Progenitor cell of endocrine pancreas (in vitro differentiated cells): Measurements from ENCODE around the gene ZNF20. TPM values are rescaled to one million over a fixed set of nuclear protein-coding genes. Genes with fewer than 3 reads are reported as not detected.
A peak's percentile ranks its signal among the peaks of the same experiment; 100 is the strongest.

Experiments used
- DNase-seq: peaks from one replicate; pipeline ENCODE4 v3.0.0; 2021; ENCODE audit warnings: low spot score; ENCODE audit not compliant: unreplicated experiment
- H3K27ac Mint-ChIP-seq: 2 replicates; pipeline ENCODE4 v1.8.0; 2021; ENCODE audit warnings: mild to moderate bottlenecking, moderate library complexity, mixed read lengths
- H3K27me3 Mint-ChIP-seq: 2 replicates; pipeline ENCODE4 v1.8.0; 2021; ENCODE audit warnings: mixed read lengths
- H3K36me3 Mint-ChIP-seq: 2 replicates; pipeline ENCODE4 v1.8.0; 2022; ENCODE audit warnings: mixed read lengths; ENCODE audit not compliant: insufficient read depth
- H3K4me1 Mint-ChIP-seq: 2 replicates; pipeline ENCODE4 v1.8.0; 2021; ENCODE audit warnings: low read depth, mixed read lengths
- H3K4me3 Mint-ChIP-seq: 2 replicates; pipeline ENCODE4 v1.8.0; 2021; ENCODE audit warnings: low read depth, mild to moderate bottlenecking, moderate library complexity, mixed read lengths
- H3K9me3 Mint-ChIP-seq: 2 replicates; pipeline ENCODE4 v1.8.0; 2021; ENCODE audit warnings: low read depth, mixed read lengths
- CTCF ChIP-seq: fragments of 200-600 bp; sonication (generic); IDR thresholded peaks from one replicate; pipeline ENCODE4 v1.5.0; 2021; ENCODE audit warnings: antibody characterized with exemption, mild to moderate bottlenecking; ENCODE audit not compliant: unreplicated experiment
- total RNA-seq: library from RNA; stranded (reverse); gene quantifications from 2 replicates; pipeline ENCODE4 v1.2.1, GENCODE V29; 2021

Gene ZNF20
- total RNA-seq, 1 donor from 2014 or later, result 12.1 TPM

DNA sequence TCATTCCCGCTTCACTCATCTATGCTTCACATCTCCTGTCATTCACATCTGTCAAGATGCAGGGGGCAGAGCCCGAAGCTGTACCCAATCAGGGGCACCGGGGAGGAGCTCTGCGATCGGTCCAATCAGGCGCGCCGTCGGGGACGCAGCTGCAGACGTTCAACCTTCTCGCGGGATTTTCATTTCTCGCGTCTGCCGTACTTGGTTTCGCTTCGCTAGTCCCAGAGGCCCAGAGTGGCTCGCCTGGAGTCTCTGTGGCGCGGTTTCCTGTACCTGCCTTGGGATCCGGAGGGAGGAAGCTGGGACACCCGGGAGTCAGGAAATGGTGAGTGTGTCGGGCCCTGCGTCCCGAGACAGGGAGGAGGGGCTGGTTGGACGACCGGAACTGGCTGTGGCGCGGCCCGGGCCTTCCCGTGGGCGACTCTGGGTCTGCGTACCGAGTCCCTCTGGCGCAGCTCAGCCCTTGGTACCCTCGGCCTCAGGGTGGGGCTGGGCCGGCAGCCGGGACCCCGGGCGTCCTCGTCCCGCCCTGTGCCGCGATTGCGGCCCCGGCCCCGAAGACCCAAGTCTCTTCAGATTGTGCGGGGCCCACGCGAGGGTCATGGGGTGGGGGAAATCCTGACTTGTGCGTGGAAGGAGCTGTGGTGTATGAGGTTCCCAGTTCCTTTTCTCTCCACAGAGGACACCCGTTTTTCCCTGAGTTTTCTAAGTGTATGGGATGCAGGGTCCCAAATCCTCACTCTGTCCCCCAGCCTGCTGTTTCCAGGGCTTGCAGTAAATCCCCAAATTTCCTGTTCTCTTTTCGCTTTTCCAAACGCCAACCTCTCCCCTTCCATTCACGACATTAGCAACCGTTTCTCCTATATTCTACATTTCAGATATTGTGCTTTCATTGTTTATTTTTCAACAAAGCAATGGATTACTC, 23.0 kb upstream of the ZNF20 start, which contains the start of gene ZNF136:
Gene ZNF136, plus strand, starts transcription at position 215 of the 925 bp plus-strand sequence. Its CDS starts 108 bp downstream, at position 323.
- Mint-ChIP-seq H3K36me3 (peaks cover 5% of the 10 kb centered on the region), H3K27me3 (peaks cover 3% of the 10 kb centered on the region), H3K27ac (peak within 1 kb of the TSS; percentile 98), H3K4me1 (peaks cover 14% of the 10 kb centered on the region), H3K4me3 (peak within 1 kb of the TSS; percentile 84), H3K9me3 (no peaks in the 10 kb centered on the region)
- DNase-seq, result peak; percentile 70
- TF ChIP-seq CTCF, result no peak

DNA sequence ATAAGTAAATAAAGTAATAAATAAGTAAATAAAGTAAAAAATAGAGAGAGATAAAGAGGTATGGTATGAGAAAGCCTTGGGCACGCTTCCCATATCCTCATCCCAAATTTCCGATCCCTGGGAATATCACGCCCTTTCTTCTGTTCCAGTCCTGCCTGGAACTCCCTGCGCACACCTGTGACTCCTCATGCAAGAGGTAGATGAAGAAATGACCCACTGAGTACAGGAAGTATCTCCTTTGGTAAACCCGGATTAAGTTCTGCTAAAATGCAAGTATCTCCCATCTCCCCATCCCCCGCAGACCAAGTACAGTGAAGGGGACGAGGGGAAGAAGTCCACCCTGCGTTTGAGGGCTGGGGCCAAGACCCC, 22.3 kb upstream of the ZNF20 start:
- Mint-ChIP-seq H3K4me3 (peak overlapping the region; percentile 84), H3K27me3 (peaks cover 3% of the 10 kb centered on the region), H3K27ac (peak overlapping the region; percentile 98), H3K9me3 (no peaks in the 10 kb centered on the region), H3K4me1 (peaks cover 14% of the 10 kb centered on the region), H3K36me3 (peaks cover 5% of the 10 kb centered on the region)
- no peak for DNase-seq
- TF ChIP-seq CTCF, result no peak

GRCh38 chr19:12159773-12160414, 19.7 kb upstream of the ZNF20 start:
- Mint-ChIP-seq H3K4me1 (peaks cover 19% of the 10 kb centered on the region), H3K4me3 (no peak overlapping the region), H3K27me3 (peaks cover 3% of the 10 kb centered on the region), H3K36me3 (peaks cover 5% of the 10 kb centered on the region), H3K9me3 (no peaks in the 10 kb centered on the region), H3K27ac (no peak overlapping the region)
- no peak for DNase-seq
- no peak for TF ChIP-seq CTCF

- no peak for TF ChIP-seq CTCF
- peak; percentile 85 for DNase-seq
- H3K9me3 Mint-ChIP-seq, result peaks cover 8% of the 10 kb centered on the region
- peak within 1 kb of the TSS; percentile 99 for H3K27ac Mint-ChIP-seq
- H3K4me1 Mint-ChIP-seq, result peaks cover 11% of the 10 kb centered on the region
- H3K27me3 Mint-ChIP-seq, result peaks cover 3% of the 10 kb centered on the region
- H3K4me3 Mint-ChIP-seq, result peak within 1 kb of the TSS; percentile 94
- peaks cover 31% of the 10 kb centered on the region for H3K36me3 Mint-ChIP-seq
Observed at GRCh38 chr19:12156223-12157058, 16.3 kb upstream of the ZNF20 start, which contains the start of gene ZNF625. ZNF625 (minus strand) TSS chr19:12156734; CDS start chr19:12156558, 176 bp downstream.
